ENCODE results near the gene METTL24. TPM values are rescaled to one million over a fixed set of nuclear protein-coding genes. Genes with fewer than 3 reads are reported as not detected.

The METTL24 gene
- total RNA-seq, 1 donor from 2014 or later: 28.1 TPM

GRCh38 chr6:110389689-110390382, 31.7 kb upstream of the METTL24 start:
- Mint-ChIP-seq H3K9me3 (no peaks in the 10 kb centered on the region), H3K27me3 (ENCODE audit: low read depth) (no peaks in the 10 kb centered on the region), H3K36me3 (no peaks in the 10 kb centered on the region), H3K4me1 (peaks cover 40% of the 10 kb centered on the region), H3K4me3 (no peak overlapping the region), H3K27ac (peak overlapping the region; percentile 81)
- TF ChIP-seq, protein P1, sequence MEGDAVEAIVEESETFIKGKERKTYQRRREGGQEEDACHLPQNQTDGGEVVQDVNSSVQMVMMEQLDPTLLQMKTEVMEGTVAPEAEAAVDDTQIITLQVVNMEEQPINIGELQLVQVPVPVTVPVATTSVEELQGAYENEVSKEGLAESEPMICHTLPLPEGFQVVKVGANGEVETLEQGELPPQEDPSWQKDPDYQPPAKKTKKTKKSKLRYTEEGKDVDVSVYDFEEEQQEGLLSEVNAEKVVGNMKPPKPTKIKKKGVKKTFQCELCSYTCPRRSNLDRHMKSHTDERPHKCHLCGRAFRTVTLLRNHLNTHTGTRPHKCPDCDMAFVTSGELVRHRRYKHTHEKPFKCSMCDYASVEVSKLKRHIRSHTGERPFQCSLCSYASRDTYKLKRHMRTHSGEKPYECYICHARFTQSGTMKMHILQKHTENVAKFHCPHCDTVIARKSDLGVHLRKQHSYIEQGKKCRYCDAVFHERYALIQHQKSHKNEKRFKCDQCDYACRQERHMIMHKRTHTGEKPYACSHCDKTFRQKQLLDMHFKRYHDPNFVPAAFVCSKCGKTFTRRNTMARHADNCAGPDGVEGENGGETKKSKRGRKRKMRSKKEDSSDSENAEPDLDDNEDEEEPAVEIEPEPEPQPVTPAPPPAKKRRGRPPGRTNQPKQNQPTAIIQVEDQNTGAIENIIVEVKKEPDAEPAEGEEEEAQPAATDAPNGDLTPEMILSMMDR (IDR thresholded peaks at IDR 0.05; ENCODE audit: unreplicated experiment): no peak
- no peak for DNase-seq (ENCODE audit: low spot score in 2 of 2, unreplicated experiment in 2 of 2)

- Mint-ChIP-seq H3K4me3 (no peak overlapping the region), H3K27ac (peak overlapping the region; percentile 27), H3K27me3 (ENCODE audit: low read depth) (no peaks in the 10 kb centered on the region), H3K9me3 (peaks cover 6% of the 10 kb centered on the region), H3K36me3 (no peaks in the 10 kb centered on the region), H3K4me1 (peaks cover 40% of the 10 kb centered on the region)
- TF ChIP-seq, protein P1 (IDR thresholded peaks at IDR 0.05; ENCODE audit: unreplicated experiment): no peak
- no peak for DNase-seq (ENCODE audit: low spot score in 2 of 2, unreplicated experiment in 2 of 2)
Observed at GRCh38 chr6:110387986-110388385, 29.8 kb upstream of the METTL24 start.

DNA sequence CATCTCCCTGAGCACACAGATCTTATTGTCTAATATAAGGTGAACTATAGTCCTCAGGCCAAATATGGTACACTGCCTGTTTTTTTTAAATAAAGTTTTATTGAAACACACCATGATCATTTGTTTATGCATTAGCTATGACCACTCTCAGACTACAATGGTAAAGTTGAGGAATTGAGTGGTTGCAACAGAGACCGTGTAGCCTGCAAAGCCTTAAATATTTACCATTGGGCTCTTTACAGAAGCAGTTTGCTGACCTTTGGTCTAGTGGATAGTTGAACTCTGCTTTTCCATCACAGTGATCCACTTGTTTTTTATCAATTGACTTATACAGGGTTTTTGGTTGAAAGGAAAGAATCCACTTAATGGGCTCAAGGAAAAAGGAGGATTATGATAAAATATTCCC, 27.3 kb upstream of the METTL24 start:
- Mint-ChIP-seq H3K27me3 (ENCODE audit: low read depth) (no peaks in the 10 kb centered on the region), H3K27ac (no peak overlapping the region), H3K4me1 (peaks cover 29% of the 10 kb centered on the region), H3K4me3 (no peak overlapping the region), H3K9me3 (peaks cover 22% of the 10 kb centered on the region), H3K36me3 (peaks cover 7% of the 10 kb centered on the region)
- TF ChIP-seq, protein P1 (IDR thresholded peaks at IDR 0.05; ENCODE audit: unreplicated experiment): no peak
- DNase-seq (ENCODE audit: low spot score in 2 of 2, unreplicated experiment in 2 of 2): no peak

GRCh38 chr6:110378552-110378951, 20.4 kb upstream of the METTL24 start:
- TF ChIP-seq, protein P1 (IDR thresholded peaks at IDR 0.05; ENCODE audit: unreplicated experiment): no peak
- no peak for DNase-seq (ENCODE audit: low spot score in 2 of 2, unreplicated experiment in 2 of 2)
- H3K36me3 Mint-ChIP-seq: peaks cover 7% of the 10 kb centered on the region
- H3K4me1 Mint-ChIP-seq: peaks cover 8% of the 10 kb centered on the region
- no peaks in the 10 kb centered on the region for H3K27me3 Mint-ChIP-seq (ENCODE audit: low read depth)
- H3K9me3 Mint-ChIP-seq: peaks cover 28% of the 10 kb centered on the region
- no peak overlapping the region for H3K27ac Mint-ChIP-seq
- H3K4me3 Mint-ChIP-seq: no peak overlapping the region

DNA sequence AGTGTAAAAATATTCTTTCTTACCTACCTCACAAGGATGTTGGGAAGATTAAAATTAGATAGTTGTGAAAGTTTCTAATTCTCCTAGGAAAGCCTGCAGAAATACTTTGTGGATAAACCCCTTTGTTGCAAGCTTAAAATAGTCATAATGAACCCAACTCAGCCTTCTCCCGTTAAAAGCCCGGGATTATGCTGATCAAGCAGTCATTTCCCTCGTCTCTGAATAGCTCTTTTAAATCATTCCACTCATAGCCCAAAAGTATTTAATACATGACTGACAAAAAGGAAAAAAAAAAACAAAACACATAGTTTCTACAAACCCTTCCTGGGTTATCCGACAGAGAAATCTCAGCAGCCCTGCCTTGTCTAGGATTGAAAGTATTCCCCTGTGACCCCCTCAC, 10.9 kb upstream of the METTL24 start:
- H3K9me3 Mint-ChIP-seq: peaks cover 3% of the 10 kb centered on the region
- H3K4me1 Mint-ChIP-seq: peaks cover 51% of the 10 kb centered on the region
- TF ChIP-seq, protein P1 (IDR thresholded peaks at IDR 0.05; ENCODE audit: unreplicated experiment): no peak
- H3K36me3 Mint-ChIP-seq: no peaks in the 10 kb centered on the region
- no peaks in the 10 kb centered on the region for H3K27me3 Mint-ChIP-seq (ENCODE audit: low read depth)
- no peak for DNase-seq (ENCODE audit: low spot score in 2 of 2, unreplicated experiment in 2 of 2)
- H3K4me3 Mint-ChIP-seq: no peak overlapping the region
- no peak overlapping the region for H3K27ac Mint-ChIP-seq

Data from mesothelial cell of epicardium (in vitro differentiated cells).